Fibroblast of peridontal ligament (primary cell): ENCODE results near the gene SLC22A13.
"Not testable (repeated sequence)": the region's sequence is repeated elsewhere in the genome, so short reads cannot be mapped to it uniquely, and the experiment has no call there.

Experiments
- DNase-seq: peaks from one replicate; pipeline ENCODE4 v3.0.0-alpha.2; 2010; ENCODE audit errors: extremely low read depth

The SLC22A13 gene, protein sequence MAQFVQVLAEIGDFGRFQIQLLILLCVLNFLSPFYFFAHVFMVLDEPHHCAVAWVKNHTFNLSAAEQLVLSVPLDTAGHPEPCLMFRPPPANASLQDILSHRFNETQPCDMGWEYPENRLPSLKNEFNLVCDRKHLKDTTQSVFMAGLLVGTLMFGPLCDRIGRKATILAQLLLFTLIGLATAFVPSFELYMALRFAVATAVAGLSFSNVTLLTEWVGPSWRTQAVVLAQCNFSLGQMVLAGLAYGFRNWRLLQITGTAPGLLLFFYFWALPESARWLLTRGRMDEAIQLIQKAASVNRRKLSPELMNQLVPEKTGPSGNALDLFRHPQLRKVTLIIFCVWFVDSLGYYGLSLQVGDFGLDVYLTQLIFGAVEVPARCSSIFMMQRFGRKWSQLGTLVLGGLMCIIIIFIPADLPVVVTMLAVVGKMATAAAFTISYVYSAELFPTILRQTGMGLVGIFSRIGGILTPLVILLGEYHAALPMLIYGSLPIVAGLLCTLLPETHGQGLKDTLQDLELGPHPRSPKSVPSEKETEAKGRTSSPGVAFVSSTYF

DNA sequence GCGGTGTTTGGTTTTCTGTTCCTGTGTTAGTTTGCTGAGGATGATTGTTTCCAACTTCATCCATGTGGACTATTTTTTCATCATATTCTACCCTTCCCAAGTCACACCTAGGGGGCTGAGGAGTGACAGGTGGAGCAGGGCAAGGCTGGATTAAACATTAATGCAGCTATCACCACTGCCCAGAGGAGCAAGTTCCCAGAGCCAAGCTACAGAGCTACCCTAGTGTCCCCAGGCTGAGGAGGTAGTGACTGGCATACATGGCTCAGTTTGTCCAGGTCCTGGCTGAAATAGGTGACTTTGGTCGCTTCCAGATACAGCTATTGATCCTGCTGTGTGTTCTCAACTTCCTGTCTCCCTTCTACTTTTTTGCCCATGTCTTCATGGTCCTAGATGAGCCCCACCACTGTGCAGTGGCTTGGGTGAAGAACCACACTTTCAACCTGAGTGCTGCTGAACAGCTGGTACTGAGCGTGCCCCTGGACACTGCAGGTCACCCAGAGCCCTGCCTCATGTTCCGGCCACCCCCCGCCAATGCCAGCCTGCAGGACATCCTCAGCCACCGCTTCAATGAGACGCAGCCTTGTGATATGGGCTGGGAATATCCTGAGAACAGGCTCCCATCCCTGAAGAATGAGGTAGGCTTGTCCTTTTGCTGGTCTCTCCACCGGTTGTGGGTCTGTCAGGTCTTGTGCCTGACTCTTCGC is at the start of gene SLC22A13:
TSS of gene SLC22A13 (plus strand) at position 209 of the 704 bp plus-strand sequence. CDS start at position 258, 49 bp downstream.
- DNase-seq = no peak

DNA sequence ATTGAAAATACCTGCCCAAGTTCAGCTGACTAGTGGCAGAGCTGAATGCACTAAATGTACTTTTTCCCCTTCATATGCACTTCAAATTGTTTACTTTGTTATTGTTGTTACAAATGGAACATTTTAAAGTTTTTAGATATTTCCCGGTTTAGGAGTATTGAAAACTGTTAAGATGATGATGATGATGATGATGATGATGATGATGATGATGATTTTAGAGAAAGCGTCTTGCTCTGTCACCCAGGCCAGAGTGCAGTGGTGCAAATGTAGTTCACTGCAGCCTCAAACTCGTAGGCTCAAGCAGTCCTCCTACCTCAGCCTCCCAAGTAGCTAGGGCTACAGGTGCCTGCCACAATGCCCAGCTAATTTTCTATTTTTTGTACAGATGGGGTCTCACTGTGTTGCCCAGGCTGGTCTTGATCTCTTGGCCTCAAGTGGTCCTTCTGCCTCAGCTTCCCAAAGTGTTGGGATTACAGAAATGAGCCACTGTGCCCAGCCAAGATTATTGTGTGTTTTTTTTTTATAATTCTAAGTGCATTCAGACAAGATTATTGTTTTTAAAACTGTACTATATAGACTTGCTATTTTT is 45.9 kb upstream of the SLC22A13 start:
- no peak for DNase-seq

DNA sequence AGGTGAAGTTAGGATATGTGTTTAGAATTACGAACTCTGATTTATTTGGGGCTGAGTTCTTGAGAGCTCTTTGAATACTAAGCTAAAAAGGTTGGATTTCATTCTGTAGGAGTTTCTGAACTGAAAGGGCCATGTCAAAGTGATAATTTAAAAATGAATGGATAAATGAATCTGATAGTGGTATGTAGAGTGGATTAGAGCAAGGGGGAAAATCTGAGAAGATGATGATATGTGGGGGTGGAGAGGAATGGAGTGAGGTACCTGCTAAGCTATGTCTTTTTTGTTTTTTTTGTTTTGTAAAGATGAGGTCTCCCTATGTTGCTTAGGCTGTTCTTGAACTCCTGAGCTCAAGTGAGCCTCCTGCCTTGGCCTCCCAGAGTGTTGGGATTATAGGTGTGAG is 44.6 kb upstream of the SLC22A13 start:
- no peak for DNase-seq

DNA sequence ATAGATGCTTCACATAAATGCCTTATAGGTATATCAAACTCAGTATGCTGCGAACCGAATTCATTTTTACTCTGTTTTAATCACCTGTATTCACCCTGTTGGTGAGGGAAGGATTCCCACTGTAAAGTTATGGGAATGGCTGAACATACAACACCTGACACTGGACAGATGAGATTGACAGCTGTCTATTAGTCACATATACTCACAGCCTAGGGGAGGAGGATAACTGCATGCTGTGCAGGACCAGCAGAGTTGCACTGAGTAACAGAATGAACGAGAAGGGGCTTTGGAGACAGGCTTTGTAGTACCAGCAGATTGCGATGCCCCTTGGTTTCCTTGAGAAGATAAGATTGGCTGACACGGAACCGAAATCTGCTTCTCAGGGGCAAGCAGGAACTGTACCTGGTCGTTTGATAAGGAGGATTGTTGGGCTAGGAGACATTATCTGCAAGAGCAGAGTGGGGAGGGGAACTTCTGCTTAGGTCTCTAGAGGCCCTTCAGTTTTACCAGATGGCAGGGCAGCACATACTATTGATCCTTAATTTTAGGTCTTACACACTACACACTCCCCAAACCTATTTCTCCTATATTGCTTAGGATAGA is 43.5 kb upstream of the SLC22A13 start:
- DNase-seq = no peak

DNA sequence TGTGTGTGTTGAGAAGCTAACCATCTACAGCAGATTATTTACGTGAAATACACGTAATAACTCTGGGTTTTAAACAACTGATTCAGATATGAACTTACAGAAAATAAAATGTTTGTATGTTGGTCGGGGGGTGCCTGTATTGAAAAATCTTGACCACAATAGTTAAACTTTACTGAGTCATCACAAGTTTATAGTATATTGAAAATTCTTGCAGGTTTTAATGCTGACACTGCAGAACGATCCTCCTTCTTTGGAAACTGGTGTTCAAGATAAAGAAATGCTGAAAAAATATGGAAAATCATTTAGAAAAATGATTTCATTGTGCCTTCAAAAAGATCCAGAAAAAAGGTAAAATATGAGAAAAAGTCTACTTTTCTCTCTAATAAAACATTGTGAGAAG is 41.3 kb upstream of the SLC22A13 start:
- peak; percentile 18 for DNase-seq

DNA sequence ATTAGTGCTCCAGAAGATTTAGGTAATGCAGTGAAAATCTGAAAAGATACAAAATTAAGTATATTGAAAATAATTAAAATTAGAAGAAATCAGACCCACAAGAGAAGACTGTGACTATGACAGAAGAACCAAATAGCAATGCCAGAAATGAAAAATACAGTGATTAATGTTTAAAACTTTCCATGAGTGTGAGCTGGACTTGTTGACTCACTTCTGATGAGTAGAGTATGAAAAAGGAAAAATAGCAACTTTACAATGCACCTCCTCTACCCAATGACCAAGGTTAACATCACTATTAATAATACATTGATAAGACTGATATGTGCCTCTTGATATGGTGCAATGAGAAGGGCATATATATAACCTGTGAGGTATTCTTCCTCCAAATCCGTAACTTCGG is 39.3 kb upstream of the SLC22A13 start:
- DNase-seq = peak; percentile 36

DNA sequence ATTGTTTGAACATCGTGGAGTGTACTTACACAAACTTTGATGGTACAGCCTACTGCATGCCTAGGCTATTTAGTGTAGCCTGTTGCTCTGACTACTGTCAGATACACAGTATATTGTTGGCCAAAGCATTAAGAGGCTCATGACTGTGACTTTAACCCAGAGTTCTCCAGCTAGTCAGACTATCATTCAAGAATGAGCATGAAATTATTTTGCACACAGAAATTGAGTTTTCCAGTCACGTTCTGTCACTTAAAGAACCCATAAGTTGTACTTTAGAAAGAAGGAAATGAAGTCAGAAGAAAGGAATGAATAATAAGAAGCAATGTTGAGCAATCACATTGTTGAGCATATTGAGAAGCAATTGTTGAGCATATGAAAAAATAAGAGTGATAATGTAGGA is 37.6 kb upstream of the SLC22A13 start:
- peak; percentile 66 for DNase-seq

DNA sequence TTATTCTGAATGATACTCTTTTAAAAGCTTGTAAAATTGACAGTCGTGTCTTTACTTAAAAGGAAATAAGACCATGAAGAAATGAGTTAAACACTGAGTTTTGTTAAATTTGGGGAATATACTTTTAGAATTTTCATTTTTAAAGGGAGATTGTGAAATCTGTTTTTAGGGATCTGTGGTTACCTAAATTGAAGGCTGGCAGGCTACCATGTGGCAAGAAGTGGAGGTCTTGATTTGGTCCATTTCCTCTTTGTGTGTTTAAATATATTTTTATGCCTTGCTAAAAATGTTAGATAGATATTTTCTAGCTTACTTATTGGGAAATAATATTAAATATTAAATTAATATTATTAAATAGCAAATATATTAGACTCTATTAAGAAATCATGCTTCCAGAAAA is 36.6 kb upstream of the SLC22A13 start:
- DNase-seq = peak; percentile 80

DNA sequence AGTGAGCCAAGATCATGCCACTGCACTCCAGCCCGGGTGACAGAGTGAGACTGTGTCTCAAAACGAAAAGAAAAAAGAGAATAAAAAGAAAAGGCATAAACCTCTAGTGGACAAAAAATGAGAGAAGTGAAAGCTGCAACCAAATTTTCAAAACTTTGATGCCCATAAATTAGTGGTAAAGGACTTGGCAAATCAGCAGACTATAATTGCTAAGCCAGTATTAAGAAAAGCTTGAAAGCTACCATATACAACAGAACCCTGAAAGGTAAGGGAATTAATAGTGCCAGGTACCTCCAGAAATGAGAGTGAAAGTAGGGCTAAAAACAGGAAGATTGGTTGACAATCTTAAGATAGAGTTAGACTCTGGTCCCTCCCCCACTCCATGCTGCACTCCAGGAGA is 32.9 kb upstream of the SLC22A13 start:
- no peak for DNase-seq

DNA sequence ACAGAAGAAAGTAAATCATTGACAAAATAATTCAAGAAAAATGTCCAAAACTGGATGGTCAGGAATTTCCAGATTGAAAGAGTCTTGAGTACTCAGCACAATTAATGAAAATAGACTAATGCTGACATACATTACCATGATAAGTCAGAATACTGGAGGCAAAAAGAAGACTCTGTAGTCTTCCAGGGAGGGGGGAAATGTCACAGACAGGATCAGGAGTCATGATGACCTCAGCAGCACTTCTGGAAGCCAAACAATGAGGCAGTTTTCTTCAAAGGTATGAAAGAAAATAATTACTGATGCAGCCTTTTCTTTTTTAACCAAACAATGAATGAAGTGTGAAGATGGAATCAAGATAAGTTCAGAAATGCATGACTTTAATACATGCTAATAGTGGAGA is 30.1 kb upstream of the SLC22A13 start:
- DNase-seq = no peak

DNA sequence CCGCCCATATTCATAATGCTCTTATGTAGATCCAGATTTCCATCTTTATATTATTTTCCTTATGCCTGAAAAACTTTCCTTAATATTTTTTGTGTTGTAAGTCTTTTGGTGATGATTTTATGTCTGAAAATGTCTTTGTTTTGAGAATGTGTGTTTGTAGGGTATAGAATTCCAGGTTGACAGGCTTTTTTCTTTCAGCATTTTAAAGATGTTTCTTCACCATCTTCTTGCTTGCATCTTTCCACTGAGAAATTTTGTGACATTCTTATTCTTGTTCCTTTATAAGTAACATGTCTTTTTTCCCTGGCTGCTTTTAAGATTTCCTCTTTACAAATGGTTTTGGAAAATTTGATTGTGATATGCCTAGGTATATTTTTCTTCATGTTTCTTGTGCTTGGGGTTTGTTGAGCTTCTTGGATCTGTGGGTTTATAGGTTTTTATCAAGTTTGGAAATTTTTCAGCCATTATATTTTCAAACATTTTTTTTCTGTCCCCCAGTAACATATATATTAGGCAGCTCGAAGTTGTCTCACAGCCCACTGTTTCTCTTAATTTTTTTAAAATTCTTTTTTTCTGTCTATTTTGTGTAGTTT is 27.1 kb upstream of the SLC22A13 start:
- no peak for DNase-seq

DNA sequence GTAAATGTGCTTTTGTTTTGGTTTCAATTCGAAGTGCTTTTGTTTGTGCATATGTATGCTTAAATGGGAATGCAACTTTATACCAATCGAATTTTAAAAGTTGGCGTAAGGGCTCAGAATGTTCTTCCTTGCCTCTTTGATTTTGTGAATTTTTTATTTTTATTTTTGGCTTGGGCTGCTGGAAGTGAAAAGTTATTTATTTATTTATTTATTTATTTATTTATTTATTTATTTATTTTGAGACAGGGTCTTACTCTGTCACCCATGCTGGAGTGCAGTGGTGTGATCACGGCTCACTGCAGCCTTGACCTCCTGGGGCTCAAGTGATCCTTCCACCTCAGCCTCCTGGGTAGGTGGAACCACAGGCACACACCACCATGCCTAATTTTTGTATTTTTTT is 22.8 kb upstream of the SLC22A13 start:
- DNase-seq = not testable (repeated sequence)

DNA sequence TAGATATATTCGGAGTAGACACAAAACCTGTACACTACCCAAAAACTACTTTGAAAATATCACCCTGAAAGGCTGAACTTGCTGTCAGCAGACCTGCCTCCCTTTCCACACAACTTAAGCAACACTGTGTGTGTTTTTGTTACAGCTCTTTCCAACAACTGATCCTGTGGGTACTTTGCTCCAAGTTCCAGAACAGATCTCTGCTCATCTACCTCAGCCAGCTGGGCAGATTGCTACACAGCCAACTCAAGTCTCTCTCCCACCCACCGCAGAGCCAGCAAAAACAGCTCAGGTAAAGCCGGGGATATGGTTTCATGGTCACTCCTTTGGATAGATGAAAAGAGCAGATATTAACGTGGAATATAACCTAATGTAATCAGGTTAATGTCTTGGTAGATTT is 19.7 kb upstream of the SLC22A13 start:
- DNase-seq = no peak

DNA sequence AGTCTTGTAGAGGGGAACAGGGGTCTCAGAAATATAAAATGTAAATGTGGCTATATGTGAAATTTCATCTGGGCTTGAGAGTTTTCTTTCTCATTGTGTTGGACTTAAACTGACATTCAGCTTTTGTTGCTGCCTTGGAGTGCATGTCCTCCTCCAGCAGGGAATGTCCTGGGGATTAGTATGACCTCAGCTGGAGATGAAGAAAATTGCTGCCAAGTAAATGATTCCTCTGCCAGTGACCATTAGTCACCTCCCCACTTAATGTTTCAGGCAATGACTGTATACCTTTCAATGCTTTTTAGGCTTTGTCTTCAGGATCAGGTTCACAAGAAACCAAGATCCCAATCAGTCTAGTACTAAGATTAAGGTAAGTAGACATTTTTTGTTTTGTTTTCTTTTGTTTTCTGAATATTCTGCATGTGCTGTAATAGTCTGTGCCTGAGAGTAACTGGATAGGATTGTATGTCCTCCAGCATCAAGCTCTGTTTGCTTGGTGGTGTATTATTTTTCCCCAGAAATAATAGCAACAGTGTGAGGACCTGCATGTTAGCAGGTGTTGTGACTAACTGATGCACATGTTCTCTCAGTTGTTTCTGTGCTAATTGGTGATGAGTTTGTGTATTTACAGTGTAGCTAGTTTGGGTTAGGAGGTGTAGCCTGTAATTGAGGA is 18.1 kb upstream of the SLC22A13 start:
- DNase-seq = peak; percentile 93

DNA sequence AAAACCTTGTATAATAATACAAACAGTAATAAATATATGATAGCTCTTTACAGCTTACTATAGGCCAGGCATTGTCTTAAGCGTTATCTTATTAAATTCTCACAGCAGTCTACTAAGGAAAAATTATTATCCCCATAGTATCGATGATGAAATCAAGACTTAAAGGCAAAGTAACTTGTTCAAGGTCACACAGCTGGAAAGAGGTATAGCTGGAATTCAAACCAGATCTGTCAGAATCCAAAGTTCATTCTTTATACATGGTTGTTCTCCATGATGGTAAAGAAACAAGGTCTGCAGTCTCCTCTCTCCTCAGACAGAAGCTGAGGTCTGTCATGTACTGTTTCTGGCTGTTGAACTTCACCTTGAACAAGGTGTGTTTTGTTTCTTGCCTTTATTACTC is 15.4 kb upstream of the SLC22A13 start:
- no peak for DNase-seq

DNA sequence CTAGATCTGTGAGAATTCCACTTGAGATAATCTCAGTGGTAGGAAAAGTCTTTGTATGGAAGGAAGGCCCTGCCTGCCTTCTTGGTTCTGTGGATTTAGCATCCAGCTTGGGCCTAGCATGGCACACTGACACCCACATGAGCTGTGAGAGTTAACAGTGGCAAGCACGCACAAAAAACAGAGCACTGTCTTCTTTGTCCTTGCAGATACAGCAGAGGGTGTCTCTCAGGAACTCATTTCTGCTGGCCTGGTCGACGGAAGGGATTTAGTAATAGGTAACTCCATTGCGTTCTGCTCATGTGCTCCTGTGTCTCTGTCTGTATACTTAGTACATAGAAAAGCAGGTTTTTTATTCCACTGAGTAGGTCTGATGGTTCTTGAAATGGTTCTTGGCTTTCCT is 14.4 kb upstream of the SLC22A13 start:
- no peak for DNase-seq

DNA sequence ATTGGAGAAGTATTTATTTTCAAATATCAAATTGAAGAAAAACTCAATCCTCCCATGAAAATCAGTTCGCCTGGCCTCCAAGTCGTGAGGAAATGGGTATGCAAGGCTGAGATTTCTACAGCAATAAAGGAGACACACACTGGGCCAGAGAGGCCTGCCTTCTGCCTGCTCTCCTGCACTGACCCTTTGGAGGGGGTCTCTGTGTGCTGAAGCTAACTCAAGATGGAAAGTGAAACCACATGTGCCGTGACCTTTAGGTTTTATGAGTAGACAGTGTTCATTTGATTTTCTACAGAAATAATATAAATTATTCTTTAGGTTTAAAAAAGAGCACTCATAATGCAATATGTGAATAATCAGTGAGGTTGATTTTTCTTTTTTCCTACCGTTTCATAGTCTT is 11.9 kb upstream of the SLC22A13 start:
- DNase-seq = no peak

DNA sequence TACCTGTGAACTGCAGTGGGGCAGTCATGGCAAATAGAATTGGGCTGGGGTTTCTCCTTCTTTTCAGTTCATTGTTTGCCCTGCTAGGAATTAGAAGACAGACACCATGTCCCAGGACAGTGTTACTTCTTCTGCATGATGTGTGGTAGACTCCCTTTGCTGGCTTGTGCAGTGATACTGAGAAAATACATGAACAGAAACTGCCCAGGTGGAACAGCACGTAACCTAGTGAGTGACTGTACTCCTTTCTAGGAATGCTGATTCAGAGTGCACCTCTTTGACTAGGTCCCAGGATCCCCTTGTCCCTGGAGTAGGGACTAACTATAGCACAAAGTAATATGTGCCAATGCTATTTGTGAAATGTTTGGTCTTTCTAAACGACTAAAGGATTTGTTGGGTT is 10.7 kb upstream of the SLC22A13 start:
- DNase-seq = no peak

DNA sequence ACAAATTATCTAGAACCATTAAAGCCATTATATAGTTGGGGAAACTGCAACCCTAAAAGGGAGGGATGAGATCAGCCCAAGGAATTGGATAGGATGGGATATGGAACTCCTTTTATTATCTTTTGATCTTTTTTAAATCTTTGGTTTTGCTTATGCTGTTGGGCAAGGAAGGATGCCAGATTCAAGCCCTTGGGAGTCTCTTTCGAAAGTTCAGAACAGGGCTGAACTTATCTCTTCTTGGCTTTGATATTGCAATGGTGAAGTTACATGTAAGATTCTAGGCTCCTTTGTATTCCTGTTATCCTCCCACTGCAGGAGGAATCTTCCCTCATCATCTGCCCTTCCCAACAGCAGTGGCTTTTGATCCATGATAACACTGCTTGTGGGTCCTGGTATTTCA is 10.0 kb upstream of the SLC22A13 start:
- peak; percentile 87 for DNase-seq

DNA sequence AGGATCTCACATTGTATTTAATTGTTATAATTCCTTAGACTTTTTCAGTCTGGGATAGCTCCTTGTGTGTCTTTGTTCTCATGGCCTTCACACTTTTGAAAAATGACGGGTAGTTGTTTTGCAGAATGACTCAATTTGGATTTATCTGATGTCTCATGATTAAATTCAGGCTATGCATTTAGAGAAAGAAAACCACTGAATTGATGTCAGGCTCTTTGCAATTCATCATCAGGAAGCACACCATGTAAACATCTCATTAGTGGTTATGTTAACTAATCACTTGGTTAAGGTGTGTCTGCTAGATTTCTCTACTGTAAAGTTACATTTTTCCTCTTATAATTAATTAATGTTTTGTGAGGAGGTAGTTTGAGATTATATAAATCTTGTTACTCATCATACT is 8.0 kb upstream of the SLC22A13 start:
- no peak for DNase-seq

DNA sequence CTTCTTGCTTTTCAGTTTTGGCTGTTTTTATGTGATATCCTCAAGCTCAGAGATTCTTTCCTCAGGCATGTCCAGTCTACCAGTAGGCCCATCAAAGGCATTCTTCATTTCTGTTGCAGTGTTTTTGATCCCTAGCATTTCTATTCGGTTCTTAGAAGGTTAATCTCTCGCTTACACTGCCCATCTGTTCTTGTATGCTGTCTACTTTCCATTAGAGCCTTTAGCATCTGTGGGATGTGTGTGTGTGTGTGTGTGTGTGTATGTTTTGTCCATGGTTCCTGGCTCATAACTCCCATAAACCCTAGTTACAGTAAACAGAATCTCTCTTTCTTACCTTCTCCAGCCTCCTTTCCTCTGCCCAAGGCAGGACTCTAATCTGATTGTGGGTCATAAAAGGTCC is 5.1 kb upstream of the SLC22A13 start:
- no peak for DNase-seq
